HEK293 (cell line): ENCODE data around the gene NLK.

ENCODE experiments used
- BCL11A ChIP-seq: fragments of 450-650 bp; formaldehyde crosslinking; IDR thresholded peaks from 2 replicates; pipeline ENCODE4 v1.5.1; 2016; ENCODE audit warnings: low read depth, missing biosample characterization, missing genetic modification characterization
- GLIS2 ChIP-seq: fragments of 450-650 bp; formaldehyde crosslinking; IDR thresholded peaks from 2 replicates; pipeline ENCODE4 v1.5.1; 2016; ENCODE audit warnings: missing biosample characterization, missing genetic modification characterization
- OVOL3 ChIP-seq: fragments of 450-650 bp; formaldehyde crosslinking; IDR thresholded peaks from 2 replicates; pipeline ENCODE4 v1.5.1; 2016; ENCODE audit warnings: missing biosample characterization, missing genetic modification characterization
- SCRT2 ChIP-seq: fragments of 450-650 bp; formaldehyde crosslinking; IDR thresholded peaks from 2 replicates; pipeline ENCODE4 v1.5.1; 2016; ENCODE audit warnings: missing biosample characterization, missing genetic modification characterization
- TSHZ1 ChIP-seq: fragments of 450-650 bp; formaldehyde crosslinking; IDR thresholded peaks from 2 replicates; pipeline ENCODE4 v1.5.1; 2016; ENCODE audit warnings: missing biosample characterization, missing genetic modification characterization, borderline replicate concordance
- YY1 ChIP-seq: fragments of 450-650 bp; formaldehyde crosslinking; IDR thresholded peaks from 2 replicates; pipeline ENCODE4 v1.5.1; 2018; ENCODE audit warnings: missing biosample characterization, missing genetic modification characterization
- ZNF10 ChIP-seq: fragments of 450-650 bp; formaldehyde crosslinking; IDR thresholded peaks from 2 replicates; pipeline ENCODE4 v1.5.1; 2017; ENCODE audit warnings: missing biosample characterization, missing genetic modification characterization
- ZNF121 ChIP-seq: fragments of 450-650 bp; formaldehyde crosslinking; IDR thresholded peaks from 2 replicates; pipeline ENCODE4 v1.5.1; 2016; ENCODE audit warnings: missing biosample characterization, missing genetic modification characterization
- ZNF140 ChIP-seq: fragments of 450-650 bp; formaldehyde crosslinking; IDR thresholded peaks from 2 replicates; pipeline ENCODE4 v1.5.1; 2016; ENCODE audit warnings: missing biosample characterization, missing genetic modification characterization
- ZNF2 ChIP-seq: fragments of 450-650 bp; formaldehyde crosslinking; IDR thresholded peaks from 2 replicates; pipeline ENCODE4 v1.5.1; 2016; ENCODE audit warnings: missing biosample characterization, missing genetic modification characterization
- ZNF202 ChIP-seq: fragments of 450-650 bp; formaldehyde crosslinking; IDR thresholded peaks from 2 replicates; pipeline ENCODE4 v1.5.1; 2016; ENCODE audit warnings: missing biosample characterization, missing genetic modification characterization, borderline replicate concordance
- ZNF239 ChIP-seq: fragments of 450-650 bp; formaldehyde crosslinking; IDR thresholded peaks from 2 replicates; pipeline ENCODE4 v1.5.1; 2016; ENCODE audit warnings: missing biosample characterization, missing genetic modification characterization
- ZNF335 ChIP-seq: fragments of 450-650 bp; formaldehyde crosslinking; conservative IDR thresholded peaks from 2 replicates; pipeline ENCODE4 v1.5.1; 2016; ENCODE audit warnings: missing biosample characterization, missing genetic modification characterization
- ZNF362 ChIP-seq: fragments of 450-650 bp; formaldehyde crosslinking; IDR thresholded peaks from 2 replicates; pipeline ENCODE4 v1.5.1; 2016; ENCODE audit warnings: missing biosample characterization, missing genetic modification characterization
- ZNF366 ChIP-seq: fragments of 450-650 bp; formaldehyde crosslinking; conservative IDR thresholded peaks from 2 replicates; pipeline ENCODE4 v1.5.1; 2016; ENCODE audit warnings: missing biosample characterization, missing genetic modification characterization
- ZNF449 ChIP-seq: fragments of 450-650 bp; formaldehyde crosslinking; IDR thresholded peaks from 2 replicates; pipeline ENCODE4 v1.5.1; 2017; ENCODE audit warnings: missing biosample characterization, mild to moderate bottlenecking, missing genetic modification characterization, moderate library complexity
- ZNF621 ChIP-seq: fragments of 450-650 bp; formaldehyde crosslinking; IDR thresholded peaks from 2 replicates; pipeline ENCODE4 v1.5.1; 2017; ENCODE audit warnings: missing biosample characterization, missing genetic modification characterization
- ZNF626 ChIP-seq: fragments of 450-650 bp; sonication (Bioruptor Pico); formaldehyde crosslinking; IDR thresholded peaks from 2 replicates; pipeline ENCODE4 v1.5.1; 2018; ENCODE audit warnings: missing biosample characterization, missing genetic modification characterization, inconsistent platforms
- ZNF664 ChIP-seq: fragments of 450-650 bp; formaldehyde crosslinking; IDR thresholded peaks from 2 replicates; pipeline ENCODE4 v1.5.1; 2016; ENCODE audit warnings: missing biosample characterization, missing genetic modification characterization
- ZNF670 ChIP-seq: fragments of 450-650 bp; formaldehyde crosslinking; IDR thresholded peaks from 2 replicates; pipeline ENCODE4 v1.5.1; 2016; ENCODE audit warnings: missing biosample characterization, missing genetic modification characterization, low read depth
- ZNF707 ChIP-seq: fragments of 450-650 bp; formaldehyde crosslinking; IDR thresholded peaks from 2 replicates; pipeline ENCODE4 v1.5.1; 2016; ENCODE audit warnings: missing biosample characterization, missing genetic modification characterization
- ZNF785 ChIP-seq: fragments of 450-650 bp; formaldehyde crosslinking; IDR thresholded peaks from 2 replicates; pipeline ENCODE4 v1.5.1; 2016; ENCODE audit warnings: missing biosample characterization, missing genetic modification characterization
- ZNF837 ChIP-seq: fragments of 450-650 bp; formaldehyde crosslinking; IDR thresholded peaks from 2 replicates; pipeline ENCODE4 v1.5.1; 2016; ENCODE audit warnings: missing biosample characterization, missing genetic modification characterization
- ZSCAN30 ChIP-seq: fragments of 450-650 bp; IDR thresholded peaks from 2 replicates; pipeline ENCODE4 v1.5.1; 2018; ENCODE audit warnings: missing biosample characterization, mild to moderate bottlenecking, missing genetic modification characterization, moderate library complexity
- TF ChIP-seq, protein P1 (sequence below): fragments of 450-650 bp; formaldehyde crosslinking; IDR thresholded peaks from 2 replicates; pipeline ENCODE4 v1.5.1; 2016; ENCODE audit warnings: missing biosample characterization, missing genetic modification characterization
- TF ChIP-seq, protein P2 (sequence below): fragments of 450-650 bp; formaldehyde crosslinking; IDR thresholded peaks from 2 replicates; pipeline ENCODE4 v1.5.1; 2016; ENCODE audit warnings: missing biosample characterization, missing genetic modification characterization
- TF ChIP-seq, protein P3 (sequence below): fragments of 450-650 bp; formaldehyde crosslinking; IDR thresholded peaks from 2 replicates; pipeline ENCODE4 v1.5.1; 2017; ENCODE audit warnings: missing biosample characterization, missing genetic modification characterization
- TF ChIP-seq, protein P4 (sequence below): fragments of 450-650 bp; formaldehyde crosslinking; IDR thresholded peaks from 2 replicates; pipeline ENCODE4 v1.5.1; 2016; ENCODE audit warnings: missing biosample characterization, missing genetic modification characterization
- TF ChIP-seq, protein P5 (sequence below): fragments of 450-650 bp; IDR thresholded peaks from 2 replicates; pipeline ENCODE4 v1.5.1; 2018; ENCODE audit warnings: missing biosample characterization, missing genetic modification characterization

Gene NLK

GRCh38 chr17:28041068-28041843 is 1.2 kb upstream of the NLK start (continued):
- TF ChIP-seq ZNF837 (tag by site-specific recombination) (no peak), ZSCAN30 (tag by site-specific recombination) (no peak), YY1 (tag by site-specific recombination) (no peak), ZNF670 (no peak), OVOL3 (tag by site-specific recombination) (no peak), BCL11A (tag by site-specific recombination) (no peak), TSHZ1 (no peak), ZNF626 (tag by site-specific recombination) (no peak), ZNF121 (tag by site-specific recombination) (no peak), GLIS2 (tag by site-specific recombination) (no peak), ZNF335 (tag by site-specific recombination) (peak; percentile 80), ZNF707 (no peak), ZNF362 (peak; percentile 100), ZNF785 (tag by site-specific recombination) (no peak), ZNF202 (tag by site-specific recombination) (no peak), ZNF449 (tag by site-specific recombination) (no peak), ZNF621 (tag by site-specific recombination) (no peak), ZNF664 (tag by site-specific recombination) (no peak), ZNF2 (tag by site-specific recombination) (no peak), ZNF366 (tag by site-specific recombination) (peak; percentile 96), ZNF10 (tag by site-specific recombination) (no peak), SCRT2 (tag by site-specific recombination) (no peak), ZNF239 (no peak), ZNF140 (tag by site-specific recombination) (no peak)
- TF ChIP-seq, protein P1, sequence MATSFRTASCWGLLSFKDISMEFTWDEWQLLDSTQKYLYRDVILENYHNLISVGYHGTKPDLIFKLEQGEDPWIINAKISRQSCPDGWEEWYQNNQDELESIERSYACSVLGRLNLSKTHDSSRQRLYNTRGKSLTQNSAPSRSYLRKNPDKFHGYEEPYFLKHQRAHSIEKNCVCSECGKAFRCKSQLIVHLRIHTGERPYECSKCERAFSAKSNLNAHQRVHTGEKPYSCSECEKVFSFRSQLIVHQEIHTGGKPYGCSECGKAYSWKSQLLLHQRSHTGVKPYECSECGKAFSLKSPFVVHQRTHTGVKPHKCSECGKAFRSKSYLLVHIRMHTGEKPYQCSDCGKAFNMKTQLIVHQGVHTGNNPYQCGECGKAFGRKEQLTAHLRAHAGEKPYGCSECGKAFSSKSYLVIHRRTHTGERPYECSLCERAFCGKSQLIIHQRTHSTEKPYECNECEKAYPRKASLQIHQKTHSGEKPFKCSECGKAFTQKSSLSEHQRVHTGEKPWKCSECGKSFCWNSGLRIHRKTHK (tag by site-specific recombination) = no peak
- TF ChIP-seq, protein P2, sequence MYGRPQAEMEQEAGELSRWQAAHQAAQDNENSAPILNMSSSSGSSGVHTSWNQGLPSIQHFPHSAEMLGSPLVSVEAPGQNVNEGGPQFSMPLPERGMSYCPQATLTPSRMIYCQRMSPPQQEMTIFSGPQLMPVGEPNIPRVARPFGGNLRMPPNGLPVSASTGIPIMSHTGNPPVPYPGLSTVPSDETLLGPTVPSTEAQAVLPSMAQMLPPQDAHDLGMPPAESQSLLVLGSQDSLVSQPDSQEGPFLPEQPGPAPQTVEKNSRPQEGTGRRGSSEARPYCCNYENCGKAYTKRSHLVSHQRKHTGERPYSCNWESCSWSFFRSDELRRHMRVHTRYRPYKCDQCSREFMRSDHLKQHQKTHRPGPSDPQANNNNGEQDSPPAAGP (tag by site-specific recombination) = no peak
- TF ChIP-seq, protein P3, sequence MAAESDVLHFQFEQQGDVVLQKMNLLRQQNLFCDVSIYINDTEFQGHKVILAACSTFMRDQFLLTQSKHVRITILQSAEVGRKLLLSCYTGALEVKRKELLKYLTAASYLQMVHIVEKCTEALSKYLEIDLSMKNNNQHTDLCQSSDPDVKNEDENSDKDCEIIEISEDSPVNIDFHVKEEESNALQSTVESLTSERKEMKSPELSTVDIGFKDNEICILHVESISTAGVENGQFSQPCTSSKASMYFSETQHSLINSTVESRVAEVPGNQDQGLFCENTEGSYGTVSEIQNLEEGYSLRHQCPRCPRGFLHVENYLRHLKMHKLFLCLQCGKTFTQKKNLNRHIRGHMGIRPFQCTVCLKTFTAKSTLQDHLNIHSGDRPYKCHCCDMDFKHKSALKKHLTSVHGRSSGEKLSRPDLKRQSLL (tag by site-specific recombination) = no peak
- TF ChIP-seq, protein P4, sequence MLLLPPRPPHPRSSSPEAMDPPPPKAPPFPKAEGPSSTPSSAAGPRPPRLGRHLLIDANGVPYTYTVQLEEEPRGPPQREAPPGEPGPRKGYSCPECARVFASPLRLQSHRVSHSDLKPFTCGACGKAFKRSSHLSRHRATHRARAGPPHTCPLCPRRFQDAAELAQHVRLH = 0 out of 2 replicates have a peak, but pooled peaks have one; percentile 17
- TF ChIP-seq, protein P5, sequence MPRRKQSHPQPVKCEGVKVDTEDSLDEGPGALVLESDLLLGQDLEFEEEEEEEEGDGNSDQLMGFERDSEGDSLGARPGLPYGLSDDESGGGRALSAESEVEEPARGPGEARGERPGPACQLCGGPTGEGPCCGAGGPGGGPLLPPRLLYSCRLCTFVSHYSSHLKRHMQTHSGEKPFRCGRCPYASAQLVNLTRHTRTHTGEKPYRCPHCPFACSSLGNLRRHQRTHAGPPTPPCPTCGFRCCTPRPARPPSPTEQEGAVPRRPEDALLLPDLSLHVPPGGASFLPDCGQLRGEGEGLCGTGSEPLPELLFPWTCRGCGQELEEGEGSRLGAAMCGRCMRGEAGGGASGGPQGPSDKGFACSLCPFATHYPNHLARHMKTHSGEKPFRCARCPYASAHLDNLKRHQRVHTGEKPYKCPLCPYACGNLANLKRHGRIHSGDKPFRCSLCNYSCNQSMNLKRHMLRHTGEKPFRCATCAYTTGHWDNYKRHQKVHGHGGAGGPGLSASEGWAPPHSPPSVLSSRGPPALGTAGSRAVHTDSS (tag by site-specific recombination) = 0 out of 2 replicates have a peak, but pooled peaks have one; percentile 42
